GM12891 (cell line): ENCODE data around the gene THSD4.
"Not testable (repeated sequence)": the region's sequence is repeated elsewhere in the genome, so short reads cannot be mapped to it uniquely, and the experiment has no call there.

ENCODE experiments used
- DNase-seq: peaks from one replicate; pipeline ENCODE4 v3.0.0; 2011; ENCODE audit warnings: low spot score; ENCODE audit not compliant: insufficient read length
- FAIRE-seq: peaks from 2 replicates; lab custom pipeline; 2011; peaks lifted over from hg19 to GRCh38; lab: Jason Lieb, UNC
- PAX5 ChIP-seq: IDR thresholded peaks from 2 replicates; pipeline ENCODE4 v1.6.1; 2011; ENCODE audit warnings: low read length, moderate library complexity, mild to moderate bottlenecking; ENCODE audit not compliant: insufficient read depth, severe bottlenecking
- POLR2A ChIP-seq: IDR thresholded peaks from 2 replicates; pipeline ENCODE4 v1.6.1; 2011; ENCODE audit warnings: low read depth, low read length, control low read depth
- POLR2AphosphoS5 ChIP-seq: IDR thresholded peaks from 2 replicates; pipeline ENCODE4 v1.6.1; 2011; ENCODE audit warnings: low read depth, low read length, control low read depth
- POU2F2 ChIP-seq: IDR thresholded peaks from 2 replicates; pipeline ENCODE4 v1.6.1; 2011; ENCODE audit warnings: low read depth, mild to moderate bottlenecking, control low read depth, low read length, moderate library complexity
- SPI1 ChIP-seq: IDR thresholded peaks from 2 replicates; pipeline ENCODE4 v1.6.1; 2011; ENCODE audit warnings: low read depth, low read length, control low read depth
- TAF1 ChIP-seq: IDR thresholded peaks from 2 replicates; pipeline ENCODE4 v1.6.1; 2011; ENCODE audit warnings: low read depth, low read length, control low read depth

Gene THSD4

GRCh38 chr15:71303977-71304376, 188.7 kb downstream of the THSD4 start:
- FAIRE-seq (no peak), DNase-seq (no peak)
- TF ChIP-seq POU2F2 (no peak), SPI1 (no peak), TAF1 (no peak), PAX5 (no peak), POLR2A (no peak), POLR2AphosphoS5 (no peak)

GRCh38 chr15:71304681-71305080, 189.4 kb downstream of the THSD4 start:
- DNase-seq (no peak), FAIRE-seq (no peak)
- no peak for TF ChIP-seq SPI1
- no peak for TF ChIP-seq PAX5
- TF ChIP-seq POLR2A, result no peak
- no peak for TF ChIP-seq POU2F2
- no peak for TF ChIP-seq TAF1
- no peak for TF ChIP-seq POLR2AphosphoS5

- DNase-seq (no peak), FAIRE-seq (no peak)
- no peak for TF ChIP-seq POU2F2
- TF ChIP-seq POLR2A, result no peak
- TF ChIP-seq SPI1, result no peak
- TF ChIP-seq PAX5, result no peak
- TF ChIP-seq POLR2AphosphoS5, result no peak
- TF ChIP-seq TAF1, result no peak
Measured at GRCh38 chr15:71306538-71306937, 191.3 kb downstream of the THSD4 start.

- FAIRE-seq, result no peak
Measured at GRCh38 chr15:71312194-71312708, 197.0 kb downstream of the THSD4 start.

GRCh38 chr15:71312731-71313460, 197.6 kb downstream of the THSD4 start:
- DNase-seq (no peak), FAIRE-seq (no peak)
- TF ChIP-seq SPI1 (no peak), POLR2A (no peak), PAX5 (no peak), POU2F2 (no peak), POLR2AphosphoS5 (no peak), TAF1 (no peak)

More at GRCh38 chr15:71312194-71312708, 197.0 kb downstream of the THSD4 start:
- no peak for TF ChIP-seq SPI1
- TF ChIP-seq PAX5, result no peak
- TF ChIP-seq POU2F2, result no peak
- TF ChIP-seq POLR2AphosphoS5, result no peak
- no peak for TF ChIP-seq TAF1
- no peak for TF ChIP-seq POLR2A
- no peak for DNase-seq

- no peak for DNase-seq
- no peak for TF ChIP-seq POLR2A
- no peak for TF ChIP-seq POU2F2
- FAIRE-seq, result no peak
Measured at GRCh38 chr15:71313806-71314205, 198.5 kb downstream of the THSD4 start.

- FAIRE-seq, result no peak
- DNase-seq, result no peak
- TF ChIP-seq SPI1 (no peak), POU2F2 (no peak), TAF1 (no peak), PAX5 (no peak), POLR2AphosphoS5 (no peak), POLR2A (no peak)
Measured at GRCh38 chr15:71314956-71315537, 199.8 kb downstream of the THSD4 start.

GRCh38 chr15:71316911-71317310, 201.6 kb downstream of the THSD4 start:
- FAIRE-seq (no peak), DNase-seq (no peak)
- TF ChIP-seq POLR2AphosphoS5, result no peak
- TF ChIP-seq POU2F2, result no peak
- TF ChIP-seq SPI1, result no peak
- TF ChIP-seq POLR2A, result no peak
- TF ChIP-seq PAX5, result no peak
- TF ChIP-seq TAF1, result no peak

GRCh38 chr15:71319424-71319823, 204.2 kb downstream of the THSD4 start:
- FAIRE-seq, DNase-seq: not testable (repeated sequence)

- no peak for DNase-seq
- TF ChIP-seq POU2F2, result no peak
- no peak for TF ChIP-seq POLR2A
- no peak for TF ChIP-seq POLR2AphosphoS5
- TF ChIP-seq SPI1, result no peak
- no peak for TF ChIP-seq TAF1
- no peak for TF ChIP-seq PAX5
- FAIRE-seq, result no peak
Measured at GRCh38 chr15:71319935-71320334, 204.7 kb downstream of the THSD4 start.
